GM19395 (cell line): ENCODE data around the gene MRPL2.
"Not testable (repeated sequence)": the region's sequence is repeated elsewhere in the genome, so short reads cannot be mapped to it uniquely, and the experiment has no call there.

Source experiments
- ATAC-seq: cut with Tn5 transposase; IDR thresholded peaks from one replicate; pipeline ENCODE4 v1.9.1; 2021; ENCODE audit warnings: mild to moderate bottlenecking, moderate library complexity; ENCODE audit not compliant: unreplicated experiment

MRPL2 gene

DNA sequence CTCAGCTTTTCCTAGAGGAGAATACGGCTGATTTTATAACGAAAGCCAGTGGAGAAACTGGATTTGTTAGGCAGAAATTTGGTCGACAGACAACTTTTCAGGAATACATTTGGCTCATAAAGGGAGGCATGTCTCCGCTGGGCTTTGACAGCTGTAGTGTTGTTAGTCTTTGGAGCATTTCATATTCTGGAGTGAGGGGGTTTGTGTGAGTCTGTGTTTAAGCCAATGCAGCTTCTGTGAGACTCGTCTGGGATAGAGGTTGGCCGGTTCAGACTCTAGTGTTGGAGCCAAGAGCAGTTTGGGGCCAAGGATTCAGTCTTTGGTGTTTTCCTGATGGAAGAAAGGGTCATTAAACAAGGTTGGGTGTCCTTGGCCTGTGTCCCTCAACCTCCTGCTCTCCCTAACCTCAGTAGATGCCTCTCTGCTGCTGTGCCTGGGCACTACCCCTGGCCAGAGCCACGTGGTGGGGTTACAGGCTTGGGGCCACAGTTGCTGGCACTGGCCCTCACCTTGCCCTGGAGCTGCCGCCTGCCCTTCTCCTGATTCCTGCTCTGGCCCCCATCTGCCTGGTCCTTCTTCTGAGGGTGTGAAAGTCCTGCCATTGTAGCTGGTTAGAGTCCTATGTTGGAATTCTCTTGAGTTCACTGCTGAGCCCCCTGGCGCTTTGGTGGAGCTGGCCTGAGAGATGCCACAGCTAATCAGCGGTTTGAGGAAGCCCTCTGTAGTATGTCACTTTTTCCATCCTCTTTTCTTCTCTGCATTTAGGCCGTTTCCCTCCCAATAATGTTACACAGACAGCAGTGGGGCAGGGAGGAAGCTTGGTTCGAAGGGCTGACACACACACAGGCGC, 23.8 kb upstream of the MRPL2 start:
- no peak for ATAC-seq

DNA sequence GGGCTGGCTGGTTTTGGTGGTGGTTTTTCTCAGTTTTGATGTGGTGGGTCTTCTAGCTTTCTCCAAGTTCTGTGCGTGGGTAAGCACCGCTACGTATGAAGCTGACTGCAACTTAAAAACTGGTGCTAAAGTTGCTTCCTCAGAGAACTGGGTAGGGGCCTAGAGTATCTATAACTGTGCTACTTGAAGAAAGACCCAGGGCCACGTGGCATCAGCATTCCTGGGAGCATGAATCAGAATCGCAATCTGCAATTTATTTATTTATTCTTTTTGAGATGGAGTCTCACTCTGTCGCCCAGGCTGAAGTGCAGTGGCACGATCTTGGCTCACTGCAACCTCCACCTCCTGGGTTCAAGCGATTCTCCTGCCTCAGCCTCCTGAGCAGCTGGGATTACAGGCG, 22.7 kb upstream of the MRPL2 start:
- not testable (repeated sequence) for ATAC-seq

DNA sequence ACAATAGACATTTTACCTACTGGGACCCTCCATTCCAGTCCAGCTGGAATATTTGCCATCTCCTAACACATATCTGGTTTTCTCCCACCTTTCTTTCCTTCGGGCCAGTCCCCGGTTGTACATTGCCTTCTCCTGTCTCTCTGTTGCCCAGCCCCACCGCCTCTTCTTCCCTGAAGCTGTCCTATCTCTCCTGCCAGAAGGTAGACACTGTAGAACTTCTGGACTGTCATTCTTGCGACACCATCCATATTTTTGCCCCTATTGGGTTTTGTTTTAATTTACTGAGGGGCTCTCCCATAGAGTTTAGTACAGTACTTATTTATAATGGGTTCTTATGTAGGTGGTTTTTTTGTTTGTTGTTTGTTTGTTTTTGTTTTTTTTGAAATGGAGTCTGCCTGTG, 21.8 kb upstream of the MRPL2 start:
- ATAC-seq = no peak

GRCh38 chr6:43078691-43079090, 19.5 kb upstream of the MRPL2 start:
- ATAC-seq = no peak

DNA sequence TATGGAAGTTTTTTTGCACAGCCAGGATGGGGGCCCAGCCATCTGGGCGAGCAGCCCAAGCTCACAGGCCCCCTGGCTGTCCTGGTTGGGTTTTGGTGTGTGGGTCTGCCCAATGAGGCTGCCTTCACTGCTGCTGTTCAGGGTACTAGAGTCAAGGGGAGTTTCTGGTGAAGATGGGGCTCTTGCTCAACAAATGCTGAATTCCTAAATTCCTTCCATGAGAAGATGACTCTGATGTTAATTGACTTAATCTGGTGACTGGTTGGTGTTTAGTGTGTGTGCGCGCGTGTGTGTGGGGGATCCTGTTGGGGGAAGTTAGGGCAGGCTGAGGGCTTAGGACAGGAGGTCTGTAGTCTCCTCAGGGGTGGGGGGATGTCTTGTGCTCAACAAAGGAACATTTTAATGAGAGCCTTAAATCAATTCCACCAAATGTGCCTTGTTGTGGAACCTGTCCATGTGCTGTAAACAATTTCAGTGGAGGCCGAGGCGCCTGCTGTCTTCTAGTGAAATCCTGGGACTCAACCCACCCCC, 18.8 kb upstream of the MRPL2 start:
- ATAC-seq = no peak

GRCh38 chr6:43077333-43077809, 18.1 kb upstream of the MRPL2 start:
- ATAC-seq = no peak

DNA sequence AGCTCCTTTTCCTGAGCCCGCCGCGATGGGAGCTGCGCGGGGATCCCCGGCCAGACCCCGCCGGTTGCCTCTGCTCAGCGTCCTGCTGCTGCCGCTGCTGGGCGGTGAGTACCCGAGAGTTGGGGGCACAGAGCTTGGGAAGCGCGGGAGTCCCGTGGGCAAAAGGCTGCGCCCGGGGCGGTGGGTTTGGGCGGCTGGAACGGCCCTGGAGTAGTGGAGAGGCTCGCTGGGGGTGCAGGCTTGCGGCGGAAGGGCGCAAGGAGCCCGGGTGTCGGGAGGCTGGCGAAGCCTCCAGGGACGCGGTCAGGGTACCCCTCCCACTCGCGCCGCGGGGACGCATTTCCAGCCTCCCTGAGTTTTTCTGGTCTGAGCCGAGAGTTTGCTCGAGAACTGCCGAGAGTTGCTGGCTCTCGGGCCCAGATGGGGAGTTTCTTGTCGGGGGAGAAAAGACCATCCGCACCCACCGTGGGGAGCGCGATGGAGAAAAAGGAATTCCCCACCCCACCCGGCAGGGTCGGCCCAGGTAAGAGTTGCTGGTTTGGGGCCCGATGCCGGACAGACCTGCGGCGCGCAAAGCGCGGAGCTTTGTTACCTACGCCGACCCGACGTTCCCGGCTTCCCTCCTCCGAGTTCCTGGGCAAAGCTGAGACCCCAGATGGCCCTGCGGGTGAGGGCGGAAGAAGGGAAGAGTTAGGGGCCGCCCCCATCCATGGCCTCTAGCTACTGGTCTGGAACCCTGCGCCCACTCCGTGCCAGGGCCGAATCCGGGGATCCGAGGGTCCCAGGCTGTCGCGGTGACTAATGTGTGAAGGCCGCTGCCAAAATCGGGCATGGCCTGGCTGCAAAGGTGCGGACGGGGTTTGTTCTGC, 17.5 kb upstream of the MRPL2 start:
- no peak for ATAC-seq

DNA sequence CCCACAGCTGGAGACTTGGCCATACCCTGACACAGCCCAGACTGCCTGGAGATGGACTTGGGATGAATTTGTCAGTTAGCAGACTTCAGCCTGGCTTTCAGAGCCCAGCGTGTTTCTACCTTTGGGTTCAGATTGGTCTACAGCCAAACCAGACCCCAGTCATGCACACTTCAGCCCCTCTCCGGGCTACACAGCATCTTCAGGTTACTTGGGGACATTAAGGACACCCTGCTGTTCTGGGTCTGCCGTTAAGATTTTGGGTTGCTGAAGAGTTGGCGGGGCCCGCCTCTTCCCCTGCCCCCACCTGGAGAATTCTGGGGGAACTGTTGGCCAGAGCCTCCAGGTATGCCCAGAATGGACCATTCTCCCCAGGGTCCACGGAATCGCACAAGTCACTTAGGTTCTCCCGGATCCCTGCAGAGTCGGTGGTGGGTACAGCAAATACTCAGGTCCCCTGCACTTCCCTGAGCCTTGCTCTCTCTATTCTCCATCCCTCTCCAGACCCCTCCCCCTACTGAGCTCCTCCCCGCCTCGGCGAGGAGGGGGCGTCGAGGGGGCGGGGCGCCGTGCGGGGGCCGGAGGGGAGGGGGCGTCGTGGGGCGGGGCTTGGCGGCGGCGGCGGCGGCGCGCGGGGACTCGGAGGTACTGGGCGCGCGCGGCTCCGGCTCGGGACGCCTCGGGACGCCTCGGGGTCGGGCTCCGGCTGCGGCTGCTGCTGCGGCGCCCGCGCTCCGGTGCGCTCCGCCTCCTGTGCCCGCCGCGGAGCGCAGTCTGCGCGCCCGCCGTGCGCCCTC, 16.6 kb upstream of the MRPL2 start, which contains the start of gene PTK7:
PTK7 (plus strand) TSS at position 645 of the 794 bp plus-strand sequence. CDS start 175 bp downstream, outside the sequence.
- no peak for ATAC-seq

DNA sequence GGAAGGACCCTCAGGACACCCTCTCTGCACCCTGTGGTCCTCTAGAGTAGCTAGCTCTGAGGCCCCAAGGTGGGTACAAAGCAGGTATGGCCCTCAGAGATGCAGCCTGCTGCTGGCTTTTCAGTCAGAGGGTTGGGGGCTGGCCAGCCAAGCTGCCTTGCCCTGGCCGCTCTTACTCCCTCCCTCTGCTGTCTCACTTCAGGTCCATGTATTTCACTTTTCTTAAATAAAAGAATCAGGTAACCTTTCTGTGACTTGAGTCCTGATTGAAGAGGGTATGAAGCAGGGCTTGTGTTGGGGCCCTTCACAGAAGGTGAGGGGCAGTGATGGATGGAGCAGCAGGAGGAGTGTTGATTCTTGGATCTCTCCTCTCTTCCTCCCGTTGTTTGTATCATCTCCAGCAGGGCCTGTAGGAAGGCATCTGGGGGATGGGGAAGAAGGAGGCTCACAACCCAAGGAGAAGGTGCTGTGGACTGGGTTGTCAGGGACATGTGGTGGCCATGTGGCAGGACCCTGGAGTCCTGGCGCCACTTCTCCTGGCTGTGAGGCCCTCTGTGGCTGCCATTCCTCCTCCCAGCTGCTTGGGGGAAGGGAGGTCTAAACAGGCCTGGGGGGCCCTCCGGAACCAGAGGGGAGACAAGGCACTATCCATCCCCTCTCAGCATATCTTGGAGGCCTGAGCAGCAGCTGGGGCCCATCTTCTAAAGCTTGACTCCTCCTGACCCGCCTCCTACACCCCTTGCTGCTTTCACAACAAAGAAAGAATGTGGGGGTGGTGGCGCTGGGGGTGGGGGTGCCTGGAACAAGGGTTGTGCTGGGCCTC, 15.8 kb upstream of the MRPL2 start:
- ATAC-seq = no peak

GRCh38 chr6:43070028-43070632, 10.9 kb upstream of the MRPL2 start:
- no peak for ATAC-seq

DNA sequence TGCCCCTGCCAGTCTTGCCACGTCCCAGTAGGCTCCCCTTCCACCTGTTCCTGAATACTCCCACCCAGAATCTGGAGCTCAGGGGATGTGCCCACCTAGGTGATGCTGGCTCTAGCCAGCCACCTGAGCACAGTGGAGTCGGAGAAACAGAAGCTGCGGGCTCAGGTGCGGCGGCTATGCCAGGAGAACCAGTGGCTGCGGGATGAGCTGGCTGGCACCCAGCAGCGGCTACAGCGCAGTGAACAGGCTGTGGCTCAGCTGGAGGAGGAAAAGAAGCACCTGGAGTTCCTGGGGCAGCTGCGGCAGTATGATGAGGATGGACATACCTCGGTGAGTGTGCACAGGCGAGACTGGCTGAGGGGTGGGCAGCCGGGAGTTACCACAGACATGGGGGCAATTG, 3.6 kb upstream of the MRPL2 start:
- no peak for ATAC-seq

- no peak for ATAC-seq
These were observed 2.6 kb upstream of the MRPL2 start for GRCh38 chr6:43061861-43062260.

DNA sequence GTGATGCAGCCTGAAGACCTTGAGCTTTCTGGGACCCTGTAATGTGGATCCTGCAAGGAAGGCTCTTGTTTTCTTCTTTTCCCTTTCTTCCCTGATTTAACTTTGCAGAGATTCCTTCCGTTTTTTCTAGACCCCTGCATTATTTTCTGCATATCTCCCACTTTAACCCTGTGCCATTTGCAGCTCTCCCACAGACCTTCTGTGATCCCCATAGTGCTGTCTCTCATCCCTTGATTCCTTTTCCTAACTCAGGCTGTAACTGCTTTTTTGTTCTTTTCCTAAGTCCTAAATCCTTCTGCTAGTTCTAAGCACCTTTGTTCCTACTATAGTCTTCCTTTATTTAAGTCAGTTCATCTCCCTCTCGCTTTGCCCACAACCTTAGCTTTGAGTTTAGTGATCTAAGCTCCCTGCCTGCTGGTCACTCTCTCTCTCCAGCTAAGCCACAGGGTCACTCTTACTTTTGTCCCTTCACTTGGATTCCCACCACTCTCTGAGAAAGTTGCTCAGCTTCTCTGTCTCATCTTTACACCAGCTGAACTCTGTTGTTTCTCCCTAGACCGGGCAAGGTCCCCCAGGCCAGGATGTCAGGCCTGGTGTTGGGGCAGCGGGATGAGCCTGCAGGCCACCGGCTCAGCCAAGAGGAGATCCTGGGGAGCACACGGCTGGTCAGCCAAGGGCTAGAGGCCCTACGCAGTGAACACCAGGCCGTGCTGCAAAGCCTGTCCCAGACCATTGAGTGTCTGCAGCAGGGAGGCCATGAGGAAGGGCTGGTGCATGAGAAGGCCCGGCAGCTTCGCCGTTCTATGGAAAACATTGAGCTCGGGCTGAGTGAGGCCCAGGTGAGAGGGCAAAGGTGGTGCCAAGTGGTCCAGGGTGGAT, 1.8 kb upstream of the MRPL2 start:
- no peak for ATAC-seq

- no peak for ATAC-seq
These were observed 960 bp upstream of the MRPL2 start for GRCh38 chr6:43060034-43060754.

DNA sequence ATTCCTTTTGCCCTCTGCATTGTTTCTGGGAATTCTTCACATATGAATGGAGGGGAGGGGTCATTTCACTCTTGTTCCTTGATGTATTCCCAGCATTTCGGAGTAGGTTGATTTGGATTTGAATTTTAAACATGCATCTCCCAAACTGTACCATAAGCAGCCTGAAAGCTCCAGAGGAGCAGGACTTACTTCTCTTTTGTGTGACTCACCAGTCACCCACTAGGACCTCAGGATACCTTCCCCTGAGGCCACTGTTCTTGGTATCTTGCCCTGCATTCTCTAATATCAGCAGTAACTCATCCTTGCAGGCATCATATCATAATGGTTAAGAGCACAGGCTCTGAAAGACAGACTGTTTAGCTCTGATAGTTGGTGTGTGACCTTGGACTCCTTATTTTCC, 703 bp downstream of the MRPL2 start:
- no peak for ATAC-seq

GRCh38 chr6:43055966-43056365, 3.3 kb downstream of the MRPL2 start:
- ATAC-seq = no peak

GRCh38 chr6:43054206-43054943, 4.9 kb downstream of the MRPL2 start:
- no peak for ATAC-seq
